ES-I3 (cell line): ENCODE data around the gene TAF5.

ENCODE experiments used
- H3K36me3 ChIP-seq: 2 replicates; pipeline ENCODE4 v1.6.1; 2013; ENCODE audit warnings: mild to moderate bottlenecking, low read length, control low read depth, moderate library complexity; ENCODE audit not compliant: insufficient read depth
- H3K4me1 ChIP-seq: 2 replicates; pipeline ENCODE4 v1.6.1; 2013; ENCODE audit warnings: mild to moderate bottlenecking, control low read depth, low read length; ENCODE audit not compliant: insufficient read depth
- H3K9ac ChIP-seq: 2 replicates; pipeline ENCODE4 v1.6.1; 2013; ENCODE audit warnings: low read depth, mild to moderate bottlenecking, low read length, moderate library complexity
- H3K9me3 ChIP-seq: 2 replicates; pipeline ENCODE4 v1.6.1; 2013; ENCODE audit warnings: mild to moderate bottlenecking, low read length, moderate library complexity; ENCODE audit not compliant: control insufficient read depth, insufficient read depth

Gene TAF5

DNA sequence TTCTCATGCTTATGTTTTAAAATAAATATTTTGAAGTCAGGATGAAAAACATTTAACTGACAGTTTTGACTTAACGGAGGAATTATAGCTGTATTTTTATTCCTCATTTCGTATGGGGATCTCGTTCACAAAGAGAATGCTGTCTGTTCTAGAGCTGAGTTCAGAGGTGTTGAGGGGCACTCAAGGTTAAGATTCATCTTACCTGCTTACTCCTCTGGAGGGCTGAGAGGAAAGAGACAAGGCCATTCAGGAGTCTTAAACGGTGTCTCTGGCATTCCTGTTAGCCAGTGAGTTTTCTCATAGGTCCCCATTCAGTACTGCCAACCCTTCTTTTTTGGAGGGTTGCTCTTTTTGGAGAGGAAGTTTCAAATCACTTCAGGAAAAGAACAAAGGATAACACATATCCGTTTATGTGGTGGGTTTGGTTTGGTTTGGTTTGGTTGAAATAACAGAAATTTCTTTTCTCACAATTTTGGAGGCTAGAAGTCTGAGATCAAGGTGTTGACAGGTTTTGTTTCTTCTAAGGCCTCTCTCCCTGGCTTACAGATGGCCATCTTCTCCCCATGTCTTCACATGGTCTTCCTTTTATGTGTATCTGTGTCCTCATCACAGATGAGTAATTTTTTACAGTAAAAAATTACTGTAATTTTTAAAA, 61.3 kb downstream of the TAF5 start:
- no peaks in the 10 kb centered on the region for H3K4me1 ChIP-seq
- no peak overlapping the region for H3K9ac ChIP-seq
- peaks cover 40% of the 10 kb centered on the region for H3K36me3 ChIP-seq
- H3K9me3 ChIP-seq, result no peaks in the 10 kb centered on the region

DNA sequence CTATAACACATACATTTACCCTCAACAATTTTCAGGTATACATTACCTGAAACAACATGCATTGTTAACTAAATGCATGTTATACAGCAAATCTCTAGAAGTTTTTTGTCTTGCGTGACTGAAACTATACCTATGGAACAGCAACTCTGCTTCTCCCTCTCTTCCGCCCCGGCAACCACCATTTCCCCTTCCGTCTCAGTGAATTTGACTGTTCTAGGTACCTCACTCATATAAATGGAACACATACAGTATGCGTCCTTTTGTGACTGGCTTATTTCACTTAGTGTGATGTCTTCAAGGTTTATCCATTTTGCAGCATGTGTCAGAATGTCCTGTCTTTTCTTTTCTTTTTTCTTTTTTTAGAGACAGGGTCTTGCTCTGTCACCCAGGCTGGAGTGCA, 61.9 kb downstream of the TAF5 start:
- no peaks in the 10 kb centered on the region for H3K4me1 ChIP-seq
- H3K9me3 ChIP-seq, result no peaks in the 10 kb centered on the region
- peaks cover 37% of the 10 kb centered on the region for H3K36me3 ChIP-seq
- no peak overlapping the region for H3K9ac ChIP-seq

DNA sequence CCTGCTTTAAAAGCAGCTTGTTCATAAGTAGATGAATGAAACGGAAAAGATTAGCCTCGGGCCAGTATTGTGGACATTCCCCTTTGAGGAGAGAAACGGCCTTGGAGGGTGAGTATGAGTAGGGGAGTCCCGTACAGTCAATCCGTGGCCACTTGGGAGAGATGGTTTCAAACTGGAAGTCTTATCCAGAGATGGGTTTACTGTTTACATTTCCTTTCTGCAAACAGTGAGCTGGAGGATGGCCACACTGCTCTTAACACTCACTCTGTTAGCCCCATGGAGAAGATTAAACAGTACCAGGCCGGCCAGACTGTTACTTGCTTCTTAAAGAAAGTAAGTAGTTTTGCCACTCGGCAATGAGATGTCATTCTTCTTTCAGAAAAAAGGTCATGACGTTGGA, 64.1 kb downstream of the TAF5 start:
- no peak overlapping the region for H3K9ac ChIP-seq
- H3K4me1 ChIP-seq, result no peaks in the 10 kb centered on the region
- peaks cover 45% of the 10 kb centered on the region for H3K36me3 ChIP-seq
- H3K9me3 ChIP-seq, result no peaks in the 10 kb centered on the region

DNA sequence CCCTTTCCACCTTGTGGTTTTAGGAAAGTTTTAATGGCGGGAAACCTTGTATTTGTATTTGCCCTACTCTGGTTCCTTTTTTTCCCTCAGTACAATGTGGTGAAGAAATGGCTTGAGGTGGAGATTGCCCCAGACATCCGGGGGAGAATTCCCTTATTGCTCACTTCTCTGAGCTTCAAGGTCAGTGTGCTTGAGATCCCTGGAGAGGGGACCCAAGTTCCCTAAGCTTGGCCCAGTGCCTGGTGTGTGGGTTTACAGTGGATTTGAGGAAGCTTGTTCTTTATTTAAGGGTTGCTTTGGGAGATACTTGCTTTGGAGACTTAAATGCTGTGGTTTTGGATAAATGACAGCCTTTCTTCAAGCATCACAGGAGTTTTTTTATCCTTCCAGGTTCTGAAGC, 66.1 kb downstream of the TAF5 start:
- Histone ChIP-seq H3K4me1 (no peaks in the 10 kb centered on the region), H3K9ac (no peak overlapping the region), H3K36me3 (peaks cover 49% of the 10 kb centered on the region), H3K9me3 (no peaks in the 10 kb centered on the region)
